Measurements from ENCODE around the gene SLC44A1. TPM values are rescaled to one million over a fixed set of nuclear protein-coding genes. Genes with fewer than 3 reads are reported as not detected.

The SLC44A1 gene
- total RNA-seq, 4 donors from 2014 or later, result 25.7 to 37.8 (median 28.3) TPM

DNA sequence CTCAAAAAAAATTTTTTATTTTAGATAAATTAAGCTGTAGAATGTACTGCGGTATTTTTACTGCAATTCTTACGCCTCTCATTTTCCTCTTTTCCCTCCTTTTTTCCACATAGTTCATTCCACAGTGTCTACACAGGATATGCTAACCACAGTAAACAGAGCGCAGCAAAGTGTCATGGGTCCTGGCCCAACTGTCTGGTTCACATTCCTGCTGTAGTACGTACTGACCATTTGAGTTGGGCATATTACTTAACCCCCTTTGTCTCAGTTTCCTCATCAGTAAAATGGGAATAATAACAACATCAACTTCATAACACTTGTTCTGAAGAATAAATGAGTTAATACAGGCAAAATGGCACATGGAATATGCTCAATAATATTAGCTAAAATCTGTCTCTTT, 41.6 kb downstream of the SLC44A1 start:
- no peak overlapping the region for H3K4me3 ChIP-seq
- WGBS, result 92% methylated on average over 4 of the region's 4 CpGs
- no peaks in the 10 kb centered on the region for H3K36me3 ChIP-seq
- intact Hi-C loops (cut with DNase I), result no loop called here
- no peak for DNase-seq (ENCODE audit: extremely low spot score)
- H3K9me3 ChIP-seq, result no peaks in the 10 kb centered on the region
- no peaks in the 10 kb centered on the region for H3K27me3 ChIP-seq
- H3K4me1 ChIP-seq, result peaks cover 2 to 7% (median 3%) of the 10 kb centered on the region in 4 donors
- no peak for TF ChIP-seq POLR2AphosphoS5 (IDR thresholded peaks at IDR 0.05)
- no peak for TF ChIP-seq POLR2A (IDR thresholded peaks at IDR 0.05; ENCODE audit: low read depth)
- no peak for TF ChIP-seq EP300 (IDR thresholded peaks at IDR 0.05)
- TF ChIP-seq, protein P1, sequence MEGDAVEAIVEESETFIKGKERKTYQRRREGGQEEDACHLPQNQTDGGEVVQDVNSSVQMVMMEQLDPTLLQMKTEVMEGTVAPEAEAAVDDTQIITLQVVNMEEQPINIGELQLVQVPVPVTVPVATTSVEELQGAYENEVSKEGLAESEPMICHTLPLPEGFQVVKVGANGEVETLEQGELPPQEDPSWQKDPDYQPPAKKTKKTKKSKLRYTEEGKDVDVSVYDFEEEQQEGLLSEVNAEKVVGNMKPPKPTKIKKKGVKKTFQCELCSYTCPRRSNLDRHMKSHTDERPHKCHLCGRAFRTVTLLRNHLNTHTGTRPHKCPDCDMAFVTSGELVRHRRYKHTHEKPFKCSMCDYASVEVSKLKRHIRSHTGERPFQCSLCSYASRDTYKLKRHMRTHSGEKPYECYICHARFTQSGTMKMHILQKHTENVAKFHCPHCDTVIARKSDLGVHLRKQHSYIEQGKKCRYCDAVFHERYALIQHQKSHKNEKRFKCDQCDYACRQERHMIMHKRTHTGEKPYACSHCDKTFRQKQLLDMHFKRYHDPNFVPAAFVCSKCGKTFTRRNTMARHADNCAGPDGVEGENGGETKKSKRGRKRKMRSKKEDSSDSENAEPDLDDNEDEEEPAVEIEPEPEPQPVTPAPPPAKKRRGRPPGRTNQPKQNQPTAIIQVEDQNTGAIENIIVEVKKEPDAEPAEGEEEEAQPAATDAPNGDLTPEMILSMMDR (IDR thresholded peaks at IDR 0.05), result no peak
- no peak overlapping the region for H3K27ac ChIP-seq (replicated peaks in 1 of 4)

GRCh38 chr9:105289305-105289704, 44.9 kb downstream of the SLC44A1 start:
- H3K4me3 ChIP-seq, result no peak overlapping the region
- H3K27ac ChIP-seq (replicated peaks in 1 of 4), result no peak overlapping the region
- 96% methylated on average over 3 of the region's 3 CpGs for WGBS
- no peaks in the 10 kb centered on the region for H3K27me3 ChIP-seq
- no peak for TF ChIP-seq POLR2AphosphoS5 (IDR thresholded peaks at IDR 0.05)
- no peak for TF ChIP-seq EP300 (IDR thresholded peaks at IDR 0.05)
- TF ChIP-seq, protein P1 (IDR thresholded peaks at IDR 0.05), result no peak
- no peak for TF ChIP-seq POLR2A (IDR thresholded peaks at IDR 0.05; ENCODE audit: low read depth)
- no peak for DNase-seq (ENCODE audit: extremely low spot score)
- H3K4me1 ChIP-seq, result peaks cover 12 to 27% (median 20%) of the 10 kb centered on the region in 4 donors
- H3K36me3 ChIP-seq, result no peaks in the 10 kb centered on the region
- intact Hi-C loops (cut with DNase I), result no loop called here
- no peaks in the 10 kb centered on the region for H3K9me3 ChIP-seq

DNA sequence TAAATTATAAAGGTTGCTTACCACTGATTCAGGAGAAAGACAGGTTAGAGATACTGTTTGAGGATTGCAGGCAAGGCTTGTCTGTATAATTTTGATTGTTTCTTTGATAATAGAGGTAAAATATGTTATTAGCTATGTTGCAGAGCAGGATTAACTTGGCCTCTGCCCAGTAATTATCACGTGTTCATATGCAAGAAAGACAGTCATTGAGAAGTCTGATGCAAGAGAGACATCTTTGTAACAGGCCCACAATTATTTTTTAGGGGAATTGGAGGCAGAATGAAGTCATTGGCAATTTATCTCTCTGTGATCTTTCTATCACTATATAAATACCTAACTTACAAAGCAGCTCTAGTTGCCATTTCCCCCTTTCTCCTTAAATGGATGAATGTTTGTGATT, 46.0 kb downstream of the SLC44A1 start:
- H3K27ac ChIP-seq (replicated peaks in 1 of 4), result no peak overlapping the region
- WGBS, result 35% methylated on average over 1 of the region's 1 CpG
- no peaks in the 10 kb centered on the region for H3K36me3 ChIP-seq
- no peak for DNase-seq (ENCODE audit: extremely low spot score)
- TF ChIP-seq EP300 (IDR thresholded peaks at IDR 0.05) (no peak), POLR2AphosphoS5 (IDR thresholded peaks at IDR 0.05) (no peak), POLR2A (IDR thresholded peaks at IDR 0.05; ENCODE audit: low read depth) (no peak)
- TF ChIP-seq, protein P1 (IDR thresholded peaks at IDR 0.05), result no peak
- H3K4me1 ChIP-seq, result peaks cover 12 to 27% (median 20%) of the 10 kb centered on the region in 4 donors
- intact Hi-C loops (cut with DNase I), result no loop called here
- H3K27me3 ChIP-seq, result no peaks in the 10 kb centered on the region
- no peaks in the 10 kb centered on the region for H3K9me3 ChIP-seq
- no peak overlapping the region for H3K4me3 ChIP-seq

GRCh38 chr9:105290954-105291353, 46.5 kb downstream of the SLC44A1 start:
- TF ChIP-seq POLR2A (IDR thresholded peaks at IDR 0.05; ENCODE audit: low read depth) (no peak), POLR2AphosphoS5 (IDR thresholded peaks at IDR 0.05) (no peak), EP300 (IDR thresholded peaks at IDR 0.05) (no peak)
- TF ChIP-seq, protein P1 (IDR thresholded peaks at IDR 0.05), result no peak
- DNase-seq (ENCODE audit: extremely low spot score), result no peak
- intact Hi-C loops (cut with DNase I), result no loop called here
- Histone ChIP-seq H3K4me1 (peaks cover 12 to 27% (median 21%) of the 10 kb centered on the region in 4 donors), H3K36me3 (no peaks in the 10 kb centered on the region), H3K27ac (replicated peaks in 1 of 4) (no peak overlapping the region), H3K9me3 (no peaks in the 10 kb centered on the region), H3K4me3 (no peak overlapping the region), H3K27me3 (no peaks in the 10 kb centered on the region)
- 83% methylated on average over 1 of the region's 1 CpG for WGBS

DNA sequence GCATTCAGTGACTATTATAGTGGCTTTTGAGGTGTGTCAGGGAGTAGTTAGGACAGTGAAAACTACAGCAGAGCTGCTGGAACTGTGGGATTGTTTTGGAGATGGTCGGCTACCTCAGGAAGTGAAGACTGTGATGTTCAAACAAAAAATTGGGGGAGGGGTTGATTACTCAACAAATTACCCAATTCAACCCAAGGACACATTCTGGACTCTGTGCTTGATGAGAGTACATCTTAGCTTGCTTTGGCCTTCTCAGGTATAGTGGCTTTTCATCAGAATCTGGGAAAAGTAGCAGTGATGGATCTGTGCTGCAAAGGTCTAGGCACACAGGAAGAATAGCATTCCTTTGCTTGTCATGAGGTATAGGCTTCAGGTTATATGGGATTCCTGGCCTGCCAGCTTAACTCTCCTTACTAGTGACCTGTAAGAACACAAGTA, 47.0 kb downstream of the SLC44A1 start:
- intact Hi-C loops (cut with DNase I), result no loop called here
- Histone ChIP-seq H3K4me3 (no peak overlapping the region), H3K4me1 (peaks cover 14 to 29% (median 23%) of the 10 kb centered on the region in 4 donors), H3K9me3 (no peaks in the 10 kb centered on the region), H3K27me3 (no peaks in the 10 kb centered on the region), H3K36me3 (no peaks in the 10 kb centered on the region), H3K27ac (replicated peaks in 1 of 4) (no peak overlapping the region)
- 73% methylated on average over 1 of the region's 1 CpG for WGBS
- no peak for TF ChIP-seq POLR2A (IDR thresholded peaks at IDR 0.05; ENCODE audit: low read depth)
- TF ChIP-seq EP300 (IDR thresholded peaks at IDR 0.05), result no peak
- TF ChIP-seq, protein P1 (IDR thresholded peaks at IDR 0.05), result no peak
- no peak for TF ChIP-seq POLR2AphosphoS5 (IDR thresholded peaks at IDR 0.05)
- no peak for DNase-seq (ENCODE audit: extremely low spot score)

Data from esophagus muscularis mucosa (tissue), 4 donors.